ENCODE results near the gene RIPOR3.

Gene RIPOR3

GRCh38 chr20:50565383-50565782 is 126.0 kb downstream of the RIPOR3 start:
- no peak for DNase-seq (ENCODE audit: low spot score)
- in situ Hi-C loops (cut with MboI; ENCODE audit: low pct_unique_long_range_greater_than_20kb, low sequenced_read_pairs, unreplicated experiment): no loop called here
- TF ChIP-seq, protein P1, sequence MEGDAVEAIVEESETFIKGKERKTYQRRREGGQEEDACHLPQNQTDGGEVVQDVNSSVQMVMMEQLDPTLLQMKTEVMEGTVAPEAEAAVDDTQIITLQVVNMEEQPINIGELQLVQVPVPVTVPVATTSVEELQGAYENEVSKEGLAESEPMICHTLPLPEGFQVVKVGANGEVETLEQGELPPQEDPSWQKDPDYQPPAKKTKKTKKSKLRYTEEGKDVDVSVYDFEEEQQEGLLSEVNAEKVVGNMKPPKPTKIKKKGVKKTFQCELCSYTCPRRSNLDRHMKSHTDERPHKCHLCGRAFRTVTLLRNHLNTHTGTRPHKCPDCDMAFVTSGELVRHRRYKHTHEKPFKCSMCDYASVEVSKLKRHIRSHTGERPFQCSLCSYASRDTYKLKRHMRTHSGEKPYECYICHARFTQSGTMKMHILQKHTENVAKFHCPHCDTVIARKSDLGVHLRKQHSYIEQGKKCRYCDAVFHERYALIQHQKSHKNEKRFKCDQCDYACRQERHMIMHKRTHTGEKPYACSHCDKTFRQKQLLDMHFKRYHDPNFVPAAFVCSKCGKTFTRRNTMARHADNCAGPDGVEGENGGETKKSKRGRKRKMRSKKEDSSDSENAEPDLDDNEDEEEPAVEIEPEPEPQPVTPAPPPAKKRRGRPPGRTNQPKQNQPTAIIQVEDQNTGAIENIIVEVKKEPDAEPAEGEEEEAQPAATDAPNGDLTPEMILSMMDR (IDR thresholded peaks at IDR 0.05; ENCODE audit: extremely low read depth, insufficient read depth, missing control alignments): no peak

- TF ChIP-seq, protein P1 (IDR thresholded peaks at IDR 0.05; ENCODE audit: extremely low read depth, insufficient read depth, missing control alignments): no peak
- in situ Hi-C loops (cut with MboI; ENCODE audit: low pct_unique_long_range_greater_than_20kb, low sequenced_read_pairs, unreplicated experiment): no loop called here
- DNase-seq (ENCODE audit: low spot score): no peak
Measured at GRCh38 chr20:50563133-50563944, 128.0 kb downstream of the RIPOR3 start.

GRCh38 chr20:50562262-50562701 is 129.1 kb downstream of the RIPOR3 start:
- in situ Hi-C loops (cut with MboI; ENCODE audit: low pct_unique_long_range_greater_than_20kb, low sequenced_read_pairs, unreplicated experiment): no loop called here
- TF ChIP-seq, protein P1 (IDR thresholded peaks at IDR 0.05; ENCODE audit: extremely low read depth, insufficient read depth, missing control alignments): no peak
- DNase-seq (ENCODE audit: low spot score): no peak

GRCh38 chr20:50561379-50562078 is 129.8 kb downstream of the RIPOR3 start:
- in situ Hi-C loops (cut with MboI; ENCODE audit: low pct_unique_long_range_greater_than_20kb, low sequenced_read_pairs, unreplicated experiment): no loop called here
- no peak for DNase-seq (ENCODE audit: low spot score)

GRCh38 chr20:50560867-50561266 is 130.5 kb downstream of the RIPOR3 start:
- TF ChIP-seq, protein P1 (IDR thresholded peaks at IDR 0.05; ENCODE audit: extremely low read depth, insufficient read depth, missing control alignments): no peak
- DNase-seq (ENCODE audit: low spot score): no peak
- in situ Hi-C loops (cut with MboI; ENCODE audit: low pct_unique_long_range_greater_than_20kb, low sequenced_read_pairs, unreplicated experiment): no loop called here

More at GRCh38 chr20:50561379-50562078, 129.8 kb downstream of the RIPOR3 start:
- TF ChIP-seq, protein P1 (IDR thresholded peaks at IDR 0.05; ENCODE audit: extremely low read depth, insufficient read depth, missing control alignments): no peak

DNA sequence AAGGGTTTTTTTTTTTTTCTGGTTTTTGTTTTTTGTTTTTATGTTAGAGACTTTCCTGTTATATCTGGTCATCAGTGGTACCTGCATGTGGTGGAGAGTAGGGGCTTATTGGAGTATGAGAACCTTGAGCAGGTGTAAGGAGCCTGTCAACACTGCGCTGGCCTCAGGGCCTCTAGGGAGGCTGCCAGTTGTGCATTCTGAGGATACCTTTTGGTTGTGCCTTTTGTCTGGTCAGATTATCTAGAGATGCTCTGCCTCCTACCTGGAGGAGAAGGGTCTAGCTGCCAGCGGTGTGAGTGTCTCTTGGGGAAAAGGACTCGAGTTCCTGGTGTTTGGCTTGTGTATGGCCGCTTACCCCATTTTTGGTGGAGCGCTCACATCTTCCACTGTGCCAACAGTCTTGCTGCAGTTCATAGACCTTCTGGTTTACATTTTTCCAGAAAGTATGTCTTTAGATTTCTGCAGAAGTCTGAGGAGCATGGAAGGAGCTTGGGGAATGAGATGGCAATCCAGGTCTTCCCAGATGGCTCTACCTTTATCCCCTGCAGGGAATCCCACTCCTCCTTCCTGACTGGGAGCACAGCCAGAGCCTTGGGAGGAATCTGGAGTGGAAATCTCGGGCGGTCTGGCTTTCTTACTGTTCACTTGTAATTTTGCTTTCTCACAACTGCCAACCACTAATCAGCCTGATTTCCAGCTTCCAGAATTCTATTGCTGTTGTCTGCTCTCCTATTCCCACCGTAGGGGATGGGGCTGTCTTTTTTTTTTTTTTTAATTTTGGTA is 131.3 kb downstream of the RIPOR3 start:
- no peak for DNase-seq (ENCODE audit: low spot score)
- TF ChIP-seq, protein P1 (IDR thresholded peaks at IDR 0.05; ENCODE audit: extremely low read depth, insufficient read depth, missing control alignments): no peak
- in situ Hi-C loops (cut with MboI; ENCODE audit: low pct_unique_long_range_greater_than_20kb, low sequenced_read_pairs, unreplicated experiment): no loop called here

Data from GM13977 (cell line).